Stimulated activated CD4-positive, alpha-beta T cell treated with anti-CD3 and anti-CD28 coated beads, Interleukin-1b, Interleukin-23, amount 100 ng/mL, for 24 hours (primary cell): Measurements from ENCODE around the gene CTF1.

Source experiments
- DNase-seq, 4 experiments: peaks; one replicate each; pipeline ENCODE4 v3.0.0-alpha.2; 2020; ENCODE audit warnings: low read depth in 4 of 4, low spot score in 1 of 4

Gene CTF1

GRCh38 chr16:30953111-30953510 lies 56.7 kb downstream of the CTF1 start:
- no peak for DNase-seq
